Cerebellar nuclear complex (tissue), 1 donor: ENCODE results near the gene TRPC6.

Experiments used
- DNase-seq, 2 experiments: peaks; one replicate each; lab custom pipeline; 2025; lab: John Stamatoyannopoulos, UW

Gene TRPC6

DNA sequence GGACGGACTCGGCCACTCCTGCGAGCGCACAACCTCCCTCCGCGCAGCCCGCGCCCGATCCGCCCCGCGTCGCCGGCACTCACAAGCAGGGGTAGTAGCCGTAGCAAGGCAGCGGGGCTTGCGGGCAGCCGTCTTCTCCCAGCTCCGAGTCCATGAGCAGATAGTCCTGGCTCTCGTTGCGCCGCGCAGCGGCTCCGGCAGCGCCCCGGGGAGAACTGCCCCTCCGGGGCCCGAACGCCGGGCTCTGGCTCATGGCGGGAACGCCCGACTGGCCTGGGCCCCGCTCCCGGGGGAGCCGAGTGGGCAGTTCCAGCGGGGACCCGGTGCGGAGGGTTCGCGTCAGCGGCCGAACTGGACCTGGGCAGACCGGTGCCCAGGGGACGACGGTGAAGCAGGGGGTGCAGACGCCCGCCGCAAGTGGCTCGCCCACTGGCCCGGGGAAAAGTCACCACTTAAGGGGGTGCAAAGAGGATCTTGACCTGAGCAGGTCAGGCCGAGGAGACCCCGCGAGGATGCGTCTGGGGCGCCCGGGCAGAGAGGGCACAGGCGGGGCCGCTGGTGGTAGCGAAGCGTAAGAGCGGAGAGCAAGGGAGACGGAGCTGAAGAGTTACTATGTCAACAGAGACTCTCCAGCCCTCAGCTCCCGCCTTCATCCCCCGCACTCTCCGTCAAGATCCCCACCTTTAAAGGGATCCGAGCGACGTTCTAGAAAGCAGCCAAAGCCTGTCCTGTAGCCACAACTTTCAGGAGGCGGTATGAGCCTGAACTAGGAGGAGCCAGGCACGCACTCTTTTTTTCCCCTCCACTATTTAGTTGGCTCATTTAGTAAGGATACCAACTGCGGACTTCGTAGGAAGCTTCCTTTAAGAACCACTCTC is at the start of gene TRPC6:
Gene TRPC6, minus strand, starts transcription at position 757 of the 878 bp plus-strand sequence. Its CDS starts 504 bp downstream, at position 253.
- DNase-seq, result no peak

DNA sequence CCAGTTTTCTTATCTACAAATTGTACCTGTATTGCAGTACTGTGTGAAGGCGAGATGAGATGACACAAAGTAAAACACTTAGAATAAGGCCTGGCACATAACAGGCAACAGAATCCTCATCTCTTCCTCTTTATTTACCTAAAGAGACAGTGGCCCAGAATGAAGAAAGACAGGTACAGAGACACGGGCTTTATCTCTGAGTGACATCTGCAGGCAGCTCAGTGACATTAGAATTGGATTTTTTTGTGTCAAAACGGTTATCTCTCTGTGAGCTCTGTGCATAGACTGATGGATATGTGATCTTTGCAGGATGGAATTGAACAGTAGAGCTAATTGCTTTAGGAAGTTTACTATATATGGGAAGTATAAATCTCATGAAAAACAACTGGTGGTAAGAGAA is 36.2 kb upstream of the TRPC6 start:
- no peak for DNase-seq

DNA sequence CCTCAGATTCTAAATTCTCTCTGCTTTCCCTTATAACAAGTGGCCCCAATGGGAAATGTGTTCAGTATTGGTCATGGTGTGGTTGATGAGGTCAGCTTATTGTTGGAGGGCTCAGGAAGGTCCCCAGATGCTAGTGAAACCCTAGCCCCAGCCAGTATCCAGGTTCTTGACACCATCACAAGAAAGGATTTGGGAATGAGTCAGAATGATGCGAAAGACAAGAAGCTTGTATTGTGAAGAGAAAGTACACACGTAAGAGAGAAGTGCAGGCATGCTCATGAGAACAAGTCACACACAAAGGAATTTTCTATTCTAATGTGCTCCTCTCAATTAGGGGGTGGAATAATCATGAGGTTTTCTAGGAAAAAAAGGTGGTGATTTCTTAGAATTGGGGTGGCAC is 34.9 kb upstream of the TRPC6 start:
- DNase-seq, result no peak

DNA sequence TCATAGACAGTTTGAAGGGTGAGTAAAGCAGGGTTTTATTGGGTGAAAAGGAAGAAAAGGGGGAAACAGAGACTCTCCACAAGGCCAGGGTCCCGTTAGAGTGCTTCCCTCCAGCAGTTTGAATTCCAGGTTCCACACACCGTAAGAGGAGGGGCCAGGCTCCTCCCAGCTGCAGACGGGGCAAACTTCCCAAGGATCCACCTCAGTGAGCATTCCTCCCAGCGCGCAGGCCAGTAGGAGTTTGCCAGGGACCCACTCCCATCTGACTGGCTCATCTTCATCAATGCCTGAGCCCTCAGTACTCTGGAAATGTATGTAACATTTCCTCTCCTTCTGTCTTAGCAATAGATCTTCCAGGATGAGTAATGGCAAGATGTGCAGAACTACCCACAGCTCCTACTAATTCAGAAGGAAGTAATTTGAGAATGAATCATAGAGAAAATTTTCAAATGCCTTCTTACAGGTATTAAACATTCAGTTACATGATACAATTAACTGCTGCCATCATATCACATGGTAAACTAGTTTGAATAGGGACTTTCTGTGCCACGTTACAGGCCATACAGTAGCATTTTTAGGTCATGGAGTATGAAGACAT is 34.0 kb upstream of the TRPC6 start:
- DNase-seq, result no peak

DNA sequence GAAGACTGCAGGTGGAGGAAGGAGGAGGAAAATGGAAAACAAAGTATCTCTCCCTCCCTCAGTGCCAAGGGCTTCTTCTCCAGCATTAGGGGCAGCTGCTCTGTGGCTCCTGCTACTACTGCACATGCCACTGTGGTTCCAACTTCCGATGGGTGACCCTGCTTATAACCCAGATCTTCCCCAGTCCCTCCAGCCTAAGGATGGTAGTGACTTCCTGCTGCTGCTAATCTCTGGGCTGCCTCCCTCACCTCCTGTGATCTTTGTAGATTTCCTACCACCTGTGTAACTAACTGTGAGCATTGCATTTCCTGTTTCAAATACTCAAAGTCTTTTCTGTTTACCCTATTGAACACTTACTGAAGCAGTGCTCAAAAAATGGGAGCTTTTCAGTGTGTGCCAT is 28.7 kb upstream of the TRPC6 start:
- no peak for DNase-seq

DNA sequence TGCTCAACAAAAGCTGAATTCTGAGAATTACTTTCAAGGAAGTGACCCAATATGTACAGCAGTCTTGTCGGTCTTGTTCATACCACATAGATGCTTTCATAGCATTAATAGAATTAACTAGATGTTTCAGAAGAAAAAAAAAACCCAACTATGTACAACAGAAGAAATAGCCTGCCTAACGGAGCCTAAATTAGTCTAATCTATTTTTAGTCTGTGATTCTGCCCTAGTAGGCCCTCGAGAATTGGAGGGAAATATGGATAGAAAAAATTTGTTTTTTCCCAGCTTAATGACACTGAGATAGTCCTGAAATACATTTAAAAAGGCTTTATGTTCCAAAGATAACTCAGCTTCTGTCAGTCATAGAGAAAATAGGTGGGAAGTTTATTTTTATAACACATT is 17.1 kb upstream of the TRPC6 start:
- no peak for DNase-seq

DNA sequence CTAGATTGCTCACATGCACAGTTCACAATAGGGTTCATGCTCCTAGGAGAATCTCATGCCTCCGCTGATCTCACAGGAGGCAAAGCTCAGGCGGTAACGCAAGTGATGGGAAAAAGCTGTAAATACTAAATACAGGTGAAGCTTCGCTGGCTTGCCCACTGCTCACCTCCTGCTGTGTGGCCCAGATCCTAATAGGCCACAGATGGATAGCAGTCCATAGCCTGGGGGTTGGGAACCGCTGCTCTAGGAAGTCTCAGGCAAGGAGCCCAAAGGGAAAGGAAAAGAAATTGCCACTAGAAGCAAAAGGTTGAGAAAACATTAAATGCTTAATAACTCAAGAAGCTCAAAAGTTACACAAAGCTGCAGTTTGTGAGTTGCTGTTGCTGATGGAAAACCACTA is 3.2 kb upstream of the TRPC6 start:
- no peak for DNase-seq

DNA sequence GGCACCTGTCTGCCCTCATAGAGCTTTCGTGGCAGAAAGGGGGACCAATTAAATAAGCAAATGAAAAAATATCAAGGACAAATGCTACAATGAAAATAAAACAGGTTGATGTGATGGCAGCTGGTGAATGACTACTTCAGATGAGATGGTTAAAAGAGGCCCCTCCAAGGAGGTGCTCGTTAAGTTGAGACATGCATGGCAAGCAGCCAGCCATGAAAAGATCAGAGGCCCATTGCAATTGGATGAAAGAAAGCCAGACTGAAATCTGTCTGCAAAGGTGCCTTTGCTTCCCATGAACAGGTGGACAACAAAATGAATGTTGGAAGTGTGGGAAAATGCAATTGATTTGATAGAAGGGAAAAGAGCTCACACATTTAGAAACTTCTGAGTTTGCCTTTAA is 848 bp upstream of the TRPC6 start:
- DNase-seq, result no peak

DNA sequence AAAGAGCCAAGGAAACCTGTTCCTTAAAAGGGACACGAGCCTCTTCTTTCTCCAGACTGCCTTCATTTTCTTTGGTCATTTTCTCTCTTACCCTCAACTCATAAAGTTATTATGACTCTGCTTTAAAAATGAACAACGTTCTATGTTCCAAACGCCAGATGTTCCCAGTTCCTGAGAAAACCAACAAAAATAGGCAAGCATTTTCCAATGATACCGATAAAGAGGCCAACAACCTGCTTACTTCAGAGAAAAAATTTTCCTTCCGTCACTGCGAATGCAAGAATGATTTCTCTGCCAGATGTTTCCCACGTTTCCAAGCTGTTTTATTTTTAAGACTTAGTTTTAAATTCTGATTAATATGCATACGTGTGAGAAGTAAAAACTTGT is 315 bp upstream of the TRPC6 start:
- no peak for DNase-seq

DNA sequence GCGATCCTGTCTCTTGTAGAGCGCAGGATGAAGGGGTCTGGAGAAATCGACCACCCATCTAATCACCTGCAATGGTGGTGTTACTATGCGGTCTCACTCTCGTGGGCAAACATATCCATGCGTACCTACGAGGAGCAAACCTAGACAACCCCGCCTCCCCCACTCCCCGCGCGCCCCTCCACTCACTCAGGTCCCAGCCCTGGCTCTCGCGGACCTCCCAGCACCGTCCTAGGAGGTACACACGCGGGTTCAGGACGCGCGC is 887 bp downstream of the TRPC6 start:
- DNase-seq, result no peak

DNA sequence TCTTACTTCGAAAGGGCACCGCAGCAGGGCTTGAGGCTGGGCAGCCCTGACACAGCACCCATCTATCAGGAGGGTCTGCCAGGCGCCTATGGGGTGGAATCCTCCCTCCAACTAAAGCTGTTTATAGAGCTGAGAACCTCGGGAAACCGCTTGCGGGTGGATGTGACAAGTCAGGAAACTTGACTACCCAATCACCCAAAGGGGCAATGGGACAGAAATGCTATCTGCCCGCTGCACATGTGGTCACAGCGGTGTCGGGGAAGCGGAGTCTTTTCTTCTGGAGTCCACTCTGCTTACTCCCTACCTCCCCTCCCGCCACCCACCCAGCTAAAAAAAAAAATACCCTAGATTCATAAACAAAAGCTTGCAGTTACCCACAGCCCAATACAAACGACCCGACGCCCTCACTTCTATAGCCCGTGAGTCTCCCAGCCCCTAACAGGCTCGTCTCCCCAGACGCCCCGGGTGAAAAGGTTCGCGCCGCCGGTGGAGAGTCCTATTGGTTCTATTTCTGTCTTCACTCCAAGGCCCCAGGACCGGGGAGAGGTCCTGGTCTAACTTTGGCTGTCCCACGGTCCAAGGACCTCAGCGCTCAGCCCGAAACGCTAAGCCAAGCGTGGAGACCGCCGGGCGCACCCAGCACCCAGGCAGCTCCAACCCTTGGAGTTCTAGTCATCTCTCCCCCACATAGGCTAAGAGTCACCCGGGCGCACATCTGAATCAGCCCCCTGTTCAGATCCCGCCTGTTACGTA is 1.4 kb downstream of the TRPC6 start:
- DNase-seq, result no peak

DNA sequence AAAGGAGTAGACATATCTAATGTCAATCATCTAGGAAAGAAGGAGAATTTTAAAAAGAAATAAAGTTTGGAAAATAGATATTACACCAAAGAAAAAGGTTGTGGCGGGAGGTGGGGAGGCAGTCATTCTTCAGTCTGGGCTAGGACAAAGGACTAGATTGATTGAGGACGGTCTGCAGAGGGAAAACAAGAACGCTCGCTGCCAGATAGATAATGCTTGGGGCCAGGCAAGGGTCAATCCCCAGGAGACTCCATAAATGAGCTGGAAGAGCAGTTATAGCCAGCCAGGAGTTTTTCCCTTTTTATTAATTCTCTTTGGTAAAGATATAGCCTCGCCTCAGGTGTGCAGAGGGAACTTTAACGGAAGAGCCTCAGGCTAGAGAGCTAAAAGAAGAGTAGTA is 6.3 kb downstream of the TRPC6 start:
- no peak for DNase-seq

DNA sequence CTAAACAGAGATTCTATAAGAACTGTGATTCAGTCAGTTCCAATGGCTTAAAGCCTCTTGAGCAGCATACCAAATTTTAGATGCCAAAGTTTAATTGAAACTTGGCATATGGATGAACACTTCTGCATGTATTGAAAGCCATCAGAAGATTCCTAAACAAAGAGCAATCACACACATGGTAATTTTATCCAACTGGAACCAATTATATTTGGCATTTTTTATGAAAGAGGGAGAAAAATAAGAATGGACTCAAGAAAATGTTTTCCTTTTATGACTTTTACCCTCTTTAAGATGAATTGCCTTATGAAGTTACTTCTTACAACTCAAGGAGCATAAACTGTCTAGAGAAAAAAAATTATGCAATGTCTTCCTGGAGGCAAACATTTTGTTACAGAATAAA is 7.4 kb downstream of the TRPC6 start:
- no peak for DNase-seq

DNA sequence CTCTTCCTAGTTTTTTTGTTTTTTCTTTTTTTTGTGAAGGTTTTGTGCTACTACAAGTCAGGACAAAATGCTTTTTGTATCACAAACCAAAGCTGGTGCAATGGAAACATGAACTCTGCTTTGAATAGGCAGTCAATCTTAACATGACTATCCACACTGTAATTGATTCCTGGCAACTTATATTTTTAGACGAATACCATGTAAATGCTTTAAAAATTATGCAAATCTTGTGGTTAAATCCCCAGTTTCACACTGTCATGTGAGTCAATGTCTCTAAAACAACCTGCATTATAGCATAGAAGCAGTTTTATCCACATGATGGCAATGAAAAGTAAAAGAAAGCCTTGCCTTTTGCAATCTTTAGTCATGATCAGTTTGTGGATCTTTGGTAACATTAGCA is 8.9 kb downstream of the TRPC6 start:
- no peak for DNase-seq

DNA sequence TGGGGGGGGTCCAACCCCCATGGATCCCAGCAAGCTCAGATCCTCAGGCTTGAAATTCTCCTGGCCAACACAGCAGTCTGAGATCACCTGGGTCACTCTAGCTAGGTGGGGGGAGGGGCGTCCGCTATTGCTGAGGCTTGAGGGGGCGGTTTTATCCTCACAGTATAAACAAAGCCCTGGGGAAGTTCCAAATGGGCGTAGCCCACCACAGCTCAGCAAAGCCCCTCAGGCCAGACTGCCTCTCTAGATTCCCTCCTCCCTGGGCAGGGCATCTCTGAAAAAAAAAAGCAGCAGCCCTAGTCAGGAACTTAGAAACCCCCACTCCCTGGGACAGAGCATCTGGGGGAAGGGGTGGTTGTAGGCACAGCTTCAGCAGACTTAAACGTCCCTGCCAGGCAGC is 16.7 kb downstream of the TRPC6 start:
- DNase-seq, result no peak

DNA sequence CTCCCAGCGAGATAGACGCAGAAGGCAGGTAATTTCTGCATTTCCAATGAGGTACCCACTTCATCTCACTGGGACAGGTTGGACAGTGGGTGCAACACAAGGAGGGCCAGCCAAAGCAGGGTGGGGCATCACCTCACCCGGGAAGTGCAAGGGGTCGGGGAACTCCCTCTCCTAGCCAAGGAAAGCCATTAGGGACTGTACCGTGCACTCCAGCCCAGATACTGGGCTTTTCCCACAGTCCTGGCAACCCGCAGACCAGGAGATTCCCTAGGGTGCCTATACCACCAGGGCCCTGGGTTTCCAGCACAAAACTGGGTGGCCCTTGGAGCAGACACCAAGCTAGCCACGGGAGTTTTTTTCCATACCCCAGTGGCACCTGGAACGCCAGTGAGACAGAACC is 17.2 kb downstream of the TRPC6 start:
- no peak for DNase-seq

DNA sequence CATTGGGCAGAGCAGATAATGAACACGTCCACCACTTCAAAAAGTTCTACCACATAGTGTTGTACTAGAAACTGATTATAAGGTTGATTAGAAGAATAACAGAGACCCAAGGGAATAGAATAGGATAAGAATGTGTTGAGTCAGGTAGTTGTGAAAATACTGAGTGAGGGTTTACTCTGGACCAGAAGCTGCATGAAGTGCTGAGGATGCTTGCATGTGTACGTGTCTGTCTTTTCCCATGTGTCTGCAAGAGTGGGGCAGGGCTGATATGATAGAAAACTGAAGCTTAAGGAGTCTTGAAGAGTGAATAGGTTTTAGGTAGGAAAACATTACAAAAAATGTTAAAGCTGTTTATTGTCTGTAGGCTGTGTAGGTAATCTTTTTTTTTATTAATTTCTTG is 20.6 kb downstream of the TRPC6 start:
- no peak for DNase-seq

DNA sequence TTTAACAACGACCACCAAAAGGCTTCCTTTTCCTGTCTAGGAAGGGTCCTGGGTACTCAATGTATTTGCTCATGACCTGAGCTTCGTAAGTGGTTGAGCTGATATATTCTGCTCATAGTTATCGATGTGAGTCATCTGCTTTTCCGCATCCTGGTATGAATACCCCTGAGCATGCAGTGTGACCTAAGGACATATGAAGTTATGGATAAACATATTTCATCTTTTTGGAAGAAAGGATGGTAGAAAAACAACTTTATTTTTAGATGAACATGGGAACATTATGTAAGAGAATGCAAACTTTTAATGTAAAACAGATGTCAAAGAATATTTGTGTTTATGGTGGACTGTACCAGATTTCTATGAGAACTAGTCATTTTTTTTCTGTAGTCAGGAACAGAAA is 28.4 kb downstream of the TRPC6 start:
- no peak for DNase-seq

DNA sequence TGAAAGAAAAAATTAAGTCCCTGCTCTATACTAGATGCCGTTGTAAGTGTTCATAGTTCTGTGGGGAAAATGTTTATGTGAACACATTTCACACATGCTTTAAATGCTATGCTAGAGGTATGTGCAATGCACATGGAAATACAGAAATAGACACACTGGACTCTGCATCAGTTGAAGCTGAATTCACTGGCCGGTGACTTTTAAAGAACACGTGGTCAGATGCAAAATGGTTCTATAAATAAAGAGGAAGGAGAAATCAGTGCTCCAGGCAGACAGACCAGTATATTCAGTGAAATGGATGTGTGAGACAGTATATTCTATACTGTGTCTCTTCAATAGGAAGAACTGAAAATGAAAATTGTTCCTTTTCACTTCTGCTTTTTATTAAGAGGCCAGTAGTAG is 29.9 kb downstream of the TRPC6 start:
- DNase-seq, result no peak

DNA sequence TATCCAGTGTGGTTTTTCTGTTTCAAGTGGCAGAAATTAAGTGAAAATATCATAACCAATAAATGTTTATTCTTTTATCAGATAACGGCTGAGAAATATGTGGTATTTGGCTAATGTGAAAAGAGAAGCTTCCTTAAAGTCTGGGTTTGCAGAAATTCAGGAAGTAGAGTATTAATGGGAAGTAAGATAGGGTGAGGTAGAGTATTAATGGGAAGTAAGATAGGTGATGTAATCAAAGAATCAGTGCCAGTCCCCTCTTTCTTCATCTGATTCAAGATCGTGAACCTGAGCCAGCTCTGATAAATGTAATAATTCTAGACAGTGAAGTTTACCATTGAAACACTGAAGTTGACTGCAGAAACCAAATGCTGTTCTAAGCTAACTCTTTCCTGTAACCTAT is 30.9 kb downstream of the TRPC6 start:
- DNase-seq, result no peak

DNA sequence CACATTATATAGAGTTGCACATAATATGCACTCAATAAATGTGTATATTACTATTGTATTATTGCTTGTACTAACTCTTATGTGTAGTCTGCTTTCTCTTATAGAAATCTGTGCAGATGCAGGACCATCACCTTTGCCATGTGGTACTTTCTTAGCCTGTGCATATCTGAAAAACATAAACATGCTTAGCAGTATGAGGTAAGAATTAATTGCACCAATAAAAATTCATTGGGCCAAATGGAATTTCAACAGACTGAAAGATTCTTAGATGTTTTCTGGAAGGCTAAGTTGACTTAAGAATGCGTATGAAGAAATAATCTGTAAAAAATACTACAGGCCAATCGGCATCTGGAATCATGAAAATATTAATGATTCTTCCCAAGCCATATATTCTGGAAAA is 55.3 kb downstream of the TRPC6 start:
- no peak for DNase-seq

DNA sequence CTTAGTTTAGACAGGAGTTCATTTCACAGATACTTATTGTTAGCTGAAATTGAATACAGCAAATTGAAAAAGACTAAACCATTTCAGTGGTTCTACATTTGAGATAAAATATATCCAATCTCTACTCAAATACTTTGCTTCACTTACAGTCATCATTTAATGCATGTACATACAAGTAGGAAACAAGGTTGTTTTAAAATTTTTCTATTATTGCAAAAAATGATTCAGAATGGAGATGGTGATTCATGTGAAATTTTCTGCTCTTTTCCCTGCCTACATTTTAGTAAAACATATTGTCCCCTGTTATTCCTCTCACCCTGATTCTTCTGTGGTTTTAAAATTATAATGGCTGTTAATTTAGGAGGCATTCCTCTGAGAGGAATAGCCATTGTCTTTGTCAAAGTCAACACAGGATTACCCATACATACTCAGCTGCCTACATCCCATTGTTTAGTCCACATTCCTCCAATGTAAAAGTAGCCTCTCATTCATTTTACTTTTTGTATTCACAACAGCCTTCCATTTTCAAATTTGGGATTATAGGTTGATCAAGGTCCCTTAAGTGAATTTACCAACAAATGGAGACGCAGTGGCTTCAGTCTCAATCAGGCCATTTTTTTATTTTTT is 60.1 kb downstream of the TRPC6 start:
- DNase-seq, result no peak

DNA sequence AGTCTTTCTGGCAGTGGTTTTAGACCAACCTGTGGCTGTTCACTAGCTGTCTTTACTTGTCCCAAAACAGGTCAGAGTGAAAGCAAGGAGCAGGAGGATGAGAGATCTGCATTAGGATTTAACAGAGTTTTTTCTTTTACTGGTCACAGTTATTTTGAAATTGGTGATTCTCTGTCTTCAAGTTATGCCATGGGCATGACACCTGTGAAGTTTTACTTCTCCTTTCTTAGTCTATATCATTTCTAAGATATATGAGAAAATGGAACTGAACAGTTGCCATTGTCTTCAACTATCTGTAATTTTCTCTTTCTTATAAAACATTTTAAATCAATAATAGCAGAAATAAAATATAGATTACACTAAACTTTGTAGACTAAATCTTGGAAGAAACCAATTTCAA is 60.6 kb downstream of the TRPC6 start:
- DNase-seq, result no peak
